Inflammatory macrophage (primary cell): Measurements from ENCODE around the gene TBC1D24.
"Not testable (repeated sequence)": the region's sequence is repeated elsewhere in the genome, so short reads cannot be mapped to it uniquely, and the experiment has no call there.

Experiments used
- DNase-seq, 2 donors: peaks; one replicate each; pipeline ENCODE4 v3.0.0-alpha.2; 2020 to 2022

The TBC1D24 gene

GRCh38 chr16:2533912-2534311, 59.0 kb downstream of the TBC1D24 start:
- no peak for DNase-seq

DNA sequence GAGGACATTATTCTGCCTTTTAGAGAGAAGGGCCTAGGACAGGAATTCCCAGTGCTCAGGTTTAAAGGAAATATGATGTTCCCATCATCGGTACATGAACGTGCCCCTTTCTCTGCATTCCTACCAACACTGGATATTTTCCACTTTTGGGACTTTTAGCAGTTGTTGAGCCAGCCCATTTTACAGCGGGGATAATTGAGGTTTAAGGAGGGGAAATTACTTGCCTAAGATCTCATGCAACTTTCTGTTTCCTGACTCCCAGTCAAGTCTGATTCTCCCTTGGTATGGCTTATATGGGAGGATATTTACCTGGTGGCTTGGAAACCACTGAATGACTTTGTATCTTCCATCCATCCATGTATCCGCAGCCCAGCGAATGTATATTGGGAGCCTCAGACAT, 59.4 kb downstream of the TBC1D24 start:
- not testable (repeated sequence) for DNase-seq

DNA sequence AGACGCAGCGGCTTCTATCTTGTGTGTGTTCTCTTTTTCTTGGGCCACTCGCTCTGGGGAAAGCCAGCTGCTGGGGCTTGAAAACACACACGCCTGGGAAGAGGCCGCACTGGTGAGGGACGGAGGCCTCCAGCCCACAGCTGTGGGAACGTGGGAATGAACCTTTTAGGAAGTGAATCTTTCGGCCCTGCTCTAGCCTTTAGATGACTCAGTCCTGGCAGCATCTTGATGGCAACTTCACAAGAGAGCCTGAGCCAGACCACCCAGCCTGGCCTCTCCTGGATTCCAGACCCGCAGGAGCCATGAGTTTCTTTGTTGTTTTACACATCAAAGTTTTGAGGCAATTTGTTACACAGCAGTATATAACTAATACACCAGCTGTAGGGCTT, 60.7 kb downstream of the TBC1D24 start:
- DNase-seq = peak; percentile 86 to 95

GRCh38 chr16:2537451-2538379, 62.8 kb downstream of the TBC1D24 start, which contains the start of gene PDPK1:
Gene PDPK1, plus strand, starts transcription at chr16:2538021. Its CDS starts 92 bp downstream, at chr16:2538113.
- peak; percentile 98 to 99 for DNase-seq

- DNase-seq = not testable (repeated sequence)
Measured at GRCh38 chr16:2539192-2539844, 64.4 kb downstream of the TBC1D24 start.

GRCh38 chr16:2539845-2540458, 65.0 kb downstream of the TBC1D24 start:
- peak in 1 of 2 donors; percentile 21 for DNase-seq

- DNase-seq = peak in 1 of 2 donors; percentile 20
Measured at GRCh38 chr16:2540912-2541311, 66.0 kb downstream of the TBC1D24 start.

GRCh38 chr16:2541409-2541808, 66.5 kb downstream of the TBC1D24 start:
- DNase-seq = not testable (repeated sequence)

DNA sequence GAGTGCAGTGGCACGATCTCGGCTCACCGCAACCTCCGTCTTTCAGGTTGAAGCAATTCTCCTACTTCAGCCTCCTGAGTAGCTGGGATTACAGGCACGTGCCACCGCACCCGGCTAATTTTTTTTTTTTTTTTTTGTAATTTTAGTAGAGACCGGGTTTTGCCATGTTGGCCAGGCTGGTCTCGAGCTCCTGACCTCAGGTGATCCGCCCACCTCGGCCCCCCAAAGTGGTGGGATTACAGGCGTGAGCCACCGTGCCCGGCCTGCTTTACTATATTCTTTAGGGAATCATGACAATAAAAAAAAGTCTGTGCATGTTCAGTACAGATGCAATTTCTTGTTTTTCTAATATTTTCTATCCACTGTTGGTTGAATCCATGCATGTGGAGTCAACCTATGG, 68.8 kb downstream of the TBC1D24 start:
- not testable (repeated sequence) for DNase-seq

DNA sequence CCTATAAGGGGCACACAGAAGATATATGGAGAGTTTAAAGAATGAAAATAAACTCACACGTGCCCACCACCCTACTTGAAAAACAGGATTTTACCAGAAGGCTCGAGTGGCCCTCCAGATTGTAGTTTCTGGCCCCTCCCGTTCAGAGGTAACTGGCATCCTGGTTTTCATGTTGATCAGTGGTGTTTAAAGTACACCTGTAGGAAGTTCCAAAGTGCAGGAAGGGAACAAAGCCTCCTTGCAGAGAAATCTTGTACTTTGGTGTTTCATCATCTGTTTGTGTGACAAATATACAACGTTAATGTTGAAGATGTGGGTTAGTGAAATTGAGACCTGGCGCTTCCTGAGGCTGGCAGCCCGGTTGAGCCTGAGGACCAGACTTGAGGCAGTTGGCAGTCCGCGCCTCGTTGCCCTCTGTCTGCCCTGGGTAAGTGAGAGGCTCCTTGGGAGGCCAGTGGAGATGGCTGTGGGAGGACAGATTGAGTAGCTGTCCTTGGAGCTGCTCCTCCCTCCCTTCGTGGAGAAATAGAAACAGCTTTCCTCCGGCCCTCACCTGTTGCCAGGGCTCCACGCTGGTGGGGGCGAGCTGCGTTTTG, 75.5 kb downstream of the TBC1D24 start:
- not testable (repeated sequence) for DNase-seq

- not testable (repeated sequence) for DNase-seq
Measured at GRCh38 chr16:2551420-2551889, 76.5 kb downstream of the TBC1D24 start.

DNA sequence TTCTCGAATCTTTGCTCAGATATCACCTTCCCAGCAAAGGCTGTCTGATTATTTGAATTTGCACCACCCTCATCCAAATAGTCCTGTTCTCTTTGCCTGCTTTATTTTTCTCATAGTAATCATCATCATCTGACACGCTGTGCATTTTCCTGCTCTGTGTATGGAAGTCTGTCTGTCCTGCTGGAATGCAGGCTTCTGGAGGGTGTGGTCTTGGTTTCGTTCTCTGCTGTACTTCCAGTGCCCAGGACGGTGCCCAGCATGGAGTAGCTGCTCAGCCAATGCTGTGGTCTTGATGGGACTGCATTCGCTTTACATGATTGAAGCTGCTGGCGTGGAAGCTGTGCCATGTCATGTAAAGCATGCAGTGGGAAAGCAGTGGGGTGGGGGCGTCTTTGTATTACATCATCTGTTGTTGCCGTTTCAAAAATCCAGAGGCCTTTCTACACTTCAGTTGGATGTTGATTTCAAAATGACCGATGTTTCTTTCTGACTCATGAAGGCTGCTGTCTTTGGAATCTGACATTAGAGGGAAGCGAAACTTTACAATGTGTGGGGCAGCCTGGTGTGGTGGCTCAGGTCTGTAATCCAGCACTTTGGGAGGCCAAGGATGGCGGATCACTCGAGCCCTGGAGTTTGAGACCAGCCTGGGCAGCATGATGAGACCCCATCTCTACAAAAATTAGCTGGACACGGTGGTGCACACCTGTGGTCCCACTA, 79.9 kb downstream of the TBC1D24 start:
- DNase-seq = not testable (repeated sequence)
